GM12878 (cell line): ENCODE data around the gene ISG20. TPM values are rescaled to one million over a fixed set of nuclear protein-coding genes. Genes with fewer than 3 reads are reported as not detected.

Experiments
- ATAC-seq: fragments of 200-7000 bp; cut with Tn5 transposase; 3 replicates; pipeline ENCODE4 v1.9.1; 2020; ENCODE audit warnings: mild to moderate bottlenecking, moderate library complexity
- BruUV-seq: library from RNA; stranded (reverse); fragments of 400-500 nt; replicated peaks from 2 replicates; lab custom pipeline; 2021; lab: Mats Ljungman, UMichigan
- CTCF ChIA-PET: fragments of 300-600 bp; sonication (Branson Sonifier 250); formaldehyde crosslinking; extraction: SDS; loops from one replicate; lab custom pipeline; 2021; ENCODE audit warnings: inconsistent platforms; lab: Yijun Ruan, JAX
- POLR2A ChIA-PET: fragments of 350-600 bp; formaldehyde crosslinking; extraction: SDS; loops from one replicate; lab custom pipeline; 2021; ENCODE audit warnings: inconsistent platforms; lab: Charles Lee
- RAD21 ChIA-PET: fragments of 300-600 bp; sonication (Branson Sonifier 250); formaldehyde crosslinking; loops from one replicate; lab custom pipeline; 2023; ENCODE audit warnings: antibody characterized with exemption; ENCODE audit not compliant: unreplicated experiment; lab: Charles Lee
- SMC1A ChIA-PET: fragments of 300-600 bp; sonication (Branson Sonifier 250); formaldehyde crosslinking; loops from one replicate; lab custom pipeline; 2023; ENCODE audit not compliant: unreplicated experiment, uncharacterized antibody; lab: Charles Lee
- DNase-seq: peaks from one replicate; pipeline ENCODE4 v3.0.0-alpha.2; 2011; ENCODE audit warnings: low read depth, low spot score
- FAIRE-seq: peaks from 3 replicates; lab custom pipeline; 2011; peaks lifted over from hg19 to GRCh38; lab: Jason Lieb, UNC
- H2AFZ ChIP-seq: 2 replicates; pipeline ENCODE4 v1.6.0; 2011; ENCODE audit warnings: low read depth, low read length, control low read depth; ENCODE audit not compliant: control insufficient read depth
- H3K27ac ChIP-seq: 2 replicates; pipeline ENCODE4 v1.5.1; 2011; ENCODE audit warnings: control low read depth; ENCODE audit not compliant: control insufficient read depth, insufficient read depth
- H3K27me3 ChIP-seq, 2 experiments: replicated peaks in 1 of 2; 2 replicates each; pipeline versions ENCODE4 v1.6.0 to v1.6.1; 2011; ENCODE audit warnings: low read length in 1 of 2; ENCODE audit not compliant: control insufficient read depth in 2 of 2, insufficient read depth in 2 of 2
- H3K36me3 ChIP-seq, 2 experiments: 2 replicates each; pipeline ENCODE4 v1.5.1; 2011; ENCODE audit warnings: low read length in 1 of 2; ENCODE audit not compliant: control insufficient read depth in 2 of 2, insufficient read depth in 2 of 2
- H3K4me1 ChIP-seq: 2 replicates; pipeline ENCODE4 v1.6.1; 2011; ENCODE audit warnings: mild to moderate bottlenecking, low read length, moderate library complexity, mixed read lengths; ENCODE audit not compliant: control insufficient read depth, insufficient read depth
- H3K4me2 ChIP-seq: 2 replicates; pipeline ENCODE4 v1.6.0; 2011; ENCODE audit warnings: control low read depth; ENCODE audit not compliant: control insufficient read depth, insufficient read depth
- H3K4me3 ChIP-seq: fragments of 200-600 bp; sonication (generic); 2 replicates; pipeline ENCODE4 v1.5.1; 2016
- H3K79me2 ChIP-seq: 2 replicates; pipeline ENCODE4 v1.6.0; 2011; ENCODE audit warnings: low read length; ENCODE audit not compliant: control insufficient read depth, insufficient read depth
- H3K9ac ChIP-seq: 2 replicates; pipeline ENCODE4 v1.8.0; 2011; ENCODE audit warnings: low read length, control low read depth, mixed read lengths; ENCODE audit not compliant: control insufficient read depth, insufficient read depth
- H3K9me3 ChIP-seq: replicated peaks from 3 replicates; pipeline ENCODE4 v1.5.1; 2011; ENCODE audit warnings: mild to moderate bottlenecking, low read length; ENCODE audit not compliant: control insufficient read depth, insufficient read depth
- H4K20me1 ChIP-seq: 2 replicates; pipeline ENCODE4 v1.6.0; 2011; ENCODE audit not compliant: control insufficient read depth, insufficient read depth
- BACH1 ChIP-seq: fragments of 450-650 bp; IDR thresholded peaks from 2 replicates; pipeline ENCODE4 v1.6.1; 2017; ENCODE audit warnings: mild to moderate bottlenecking, borderline replicate concordance
- CHD2 ChIP-seq: IDR thresholded peaks from 2 replicates; pipeline ENCODE4 v1.6.1; 2011; ENCODE audit warnings: low read depth, low read length, improper control_type of control experiment, borderline replicate concordance
- ELK1 ChIP-seq: IDR thresholded peaks from 2 replicates; pipeline ENCODE4 v1.6.1; 2012; ENCODE audit warnings: low read depth, low read length, improper control_type of control experiment
- NR2C1 ChIP-seq: fragments of 450-650 bp; IDR thresholded peaks from 2 replicates; pipeline ENCODE4 v1.6.1; 2017; ENCODE audit warnings: antibody characterized with exemption, mild to moderate bottlenecking, moderate library complexity
- RELB ChIP-seq: fragments of 450-650 bp; IDR thresholded peaks from 2 replicates; pipeline ENCODE4 v1.6.1; 2017; ENCODE audit warnings: low read depth, mild to moderate bottlenecking, moderate library complexity
- SREBF2 ChIP-seq: IDR thresholded peaks from 2 replicates; pipeline ENCODE4 v1.6.1; 2012; ENCODE audit warnings: mild to moderate bottlenecking, low read length
- TCF7 ChIP-seq: IDR thresholded peaks from 2 replicates; pipeline ENCODE4 v1.6.1; 2014; ENCODE audit warnings: antibody characterized with exemption, borderline replicate concordance
- USF1 ChIP-seq: IDR thresholded peaks from 2 replicates; pipeline ENCODE4 v1.6.1; 2011; ENCODE audit warnings: borderline replicate concordance, low read depth, mild to moderate bottlenecking, moderate library complexity, mixed read lengths, low read length; ENCODE audit not compliant: insufficient read depth; ENCODE audit errors: extremely low read length
- WGBS: methylation state at CpG from one replicate; pipeline ENCODE4 v1.1.6; 2016; ENCODE audit warnings: low lambda C conversion rate; ENCODE audit not compliant: insufficient replicate concordance, insufficient coverage; ENCODE audit errors: missing lambda C conversion rate; 5-methylcytosine and 5-hydroxymethylcytosine counted together
- in situ Hi-C: fragments of 300-500 bp; cut with MboI; formaldehyde crosslinking; loops from 9 replicates; pipeline ENCODE4 v1.14.3; 2018; ENCODE audit warnings: mixed read lengths
- intact Hi-C: fragments of 100-400 bp; cut with micrococcal nuclease; formaldehyde crosslinking; loops from one replicate; pipeline ENCODE4 v1.14.2; 2022; ENCODE audit not compliant: unreplicated experiment
- polyA plus RNA-seq, 11 experiments: library from polyadenylated mRNA; depleted of rRNA in 4 of 11; unstranded in 6 of 11; stranded (reverse) in 5 of 11; fragments of >200 nt; fragmentation: Nextera tagmentation in 4 of 11; fragmentation: Illumina TruSeq in 1 of 11; extraction: Ambion mirVana in 4 of 11; extraction: Trizol in 1 of 11; gene quantifications; 1 replicate in 1 of 11; 2 replicates in 10 of 11; pipeline versions ENCODE4 v1.2.1 to v1.2.3, GENCODE V29; 2011 to 2016; ENCODE audit warnings: inconsistent platforms in 2 of 11, missing spikeins in 2 of 11, low read depth in 1 of 11
- total RNA-seq, 4 experiments: library from RNA; depleted of rRNA in 3 of 4; stranded (reverse); fragments of >200 nt in 3 of 4; fragmentation: Illumina TruSeq in 1 of 4; extraction: Trizol in 1 of 4; gene quantifications; 2 replicates each; pipeline versions ENCODE4 v1.2.1 to v1.2.3, GENCODE V29; 2013 to 2021

The ISG20 gene
- total and polyA plus RNA-seq, 10 of the 15 experiments (the other 5 are each of a cell fraction or from before 2014, with no cell fraction given) = 23.4 to 210 (median 85.9) TPM

- Histone ChIP-seq H3K36me3 (no peaks in the 10 kb centered on the region), H4K20me1 (no peaks in the 10 kb centered on the region), H3K9me3 (no peaks in the 10 kb centered on the region), H2AFZ (no peak overlapping the region), H3K9ac (no peak overlapping the region), H3K27me3 (no peaks in the 10 kb centered on the region), H3K79me2 (peaks cover 11% of the 10 kb centered on the region), H3K27ac (no peak overlapping the region), H3K4me3 (no peak overlapping the region), H3K4me2 (no peak overlapping the region), H3K4me1 (peaks cover 29% of the 10 kb centered on the region)
- ChIA-PET CTCF (interaction anchor here (1.0 to 3.5 kb wide), 2 partner anchors 21 to 147 kb away, joined by 6 to 14 read pairs; partner anchors contain the start of gene ISG20), POLR2A (no interaction called here), RAD21 (no interaction called here), SMC1A (interaction anchor here (1.6 kb wide), 1 partner anchor 139 kb away, joined by 4 read pairs; no protein-coding TSS in a partner anchor)
- BruUV-seq = no TSS peak
- 74% methylated on average over 10 of the region's 10 CpGs for WGBS
- TF ChIP-seq NR2C1 (no peak), USF1 (no peak), SREBF2 (no peak), TCF7 (no peak), ELK1 (no peak), BACH1 (no peak), CHD2 (no peak), RELB (no peak)
- FAIRE-seq (no peak), DNase-seq (no peak), ATAC-seq (no peak)
- in situ Hi-C loops = no loop called here
- intact Hi-C loops = no loop called here
These were observed 21.6 kb upstream of the ISG20 start for GRCh38 chr15:88617031-88617722.
